Nephron (organoid): ENCODE data around the gene NADK.
A peak's percentile ranks its signal among the peaks of the same experiment; 100 is the strongest.

Experiments used
- H3K27ac Mint-ChIP-seq, 3 experiments: 2 replicates each; pipeline ENCODE4 v1.8.0; 2020; ENCODE audit warnings: mixed read lengths in 3 of 3, mild to moderate bottlenecking in 2 of 3, moderate library complexity in 1 of 3
- H3K27me3 Mint-ChIP-seq: 2 replicates; pipeline ENCODE4 v1.8.0; 2021; ENCODE audit warnings: low read depth, mild to moderate bottlenecking, moderate library complexity, mixed read lengths
- H3K36me3 Mint-ChIP-seq: 2 replicates; pipeline ENCODE4 v1.8.0; 2020; ENCODE audit warnings: low read depth, mixed read lengths
- H3K4me1 Mint-ChIP-seq: 2 replicates; pipeline ENCODE4 v1.8.0; 2020; ENCODE audit warnings: mixed read lengths
- H3K4me3 Mint-ChIP-seq, 3 experiments: 2 replicates each; pipeline ENCODE4 v1.8.0; 2020; ENCODE audit warnings: mild to moderate bottlenecking in 3 of 3, mixed read lengths in 3 of 3, moderate library complexity in 2 of 3
- H3K9me3 Mint-ChIP-seq: 2 replicates; pipeline ENCODE4 v1.8.0; 2020; ENCODE audit warnings: mixed read lengths
- CTCF ChIP-seq, 3 experiments: fragments of 200-600 bp; sonication (generic); IDR thresholded peaks; one replicate each; pipeline ENCODE4 v1.5.0; 2021; ENCODE audit warnings: antibody characterized with exemption in 3 of 3; ENCODE audit not compliant: unreplicated experiment in 3 of 3

NADK gene

GRCh38 chr1:1779320-1779675 is 1.0 kb upstream of the NADK start:
- TF ChIP-seq CTCF (IDR thresholded peaks at IDR 0.05; ENCODE audit: unreplicated experiment in 3 of 3), result no peak
- Mint-ChIP-seq H3K27ac (peak overlapping the region; percentile 31 to 94 (median 77)), H3K27me3 (no peaks in the 10 kb centered on the region), H3K4me1 (peaks cover 34% of the 10 kb centered on the region), H3K36me3 (peaks cover 15% of the 10 kb centered on the region), H3K4me3 (peak overlapping the region; percentile 83 to 91 (median 91)), H3K9me3 (no peaks in the 10 kb centered on the region)

GRCh38 chr1:1778663-1779319 is 521 bp upstream of the NADK start:
- TF ChIP-seq CTCF (IDR thresholded peaks at IDR 0.05; ENCODE audit: unreplicated experiment in 3 of 3), result peak in 1 of 3 experiments; percentile 7
- peak overlapping the region; percentile 83 to 91 (median 91) for H3K4me3 Mint-ChIP-seq
- H3K27me3 Mint-ChIP-seq, result no peaks in the 10 kb centered on the region
- peak overlapping the region in 1 of 3 experiments; percentile 77 for H3K27ac Mint-ChIP-seq
- H3K36me3 Mint-ChIP-seq, result peaks cover 15% of the 10 kb centered on the region
- peaks cover 34% of the 10 kb centered on the region for H3K4me1 Mint-ChIP-seq
- no peaks in the 10 kb centered on the region for H3K9me3 Mint-ChIP-seq

- Mint-ChIP-seq H3K27ac (peak overlapping the region; percentile 77 to 92 (median 91)), H3K4me3 (peak overlapping the region; percentile 86 to 96 (median 88)), H3K4me1 (peaks cover 34% of the 10 kb centered on the region), H3K36me3 (peaks cover 14% of the 10 kb centered on the region), H3K9me3 (no peaks in the 10 kb centered on the region), H3K27me3 (no peaks in the 10 kb centered on the region)
- TF ChIP-seq CTCF (IDR thresholded peaks at IDR 0.05; ENCODE audit: unreplicated experiment in 3 of 3), result no peak
Observed at GRCh38 chr1:1777583-1777899, 729 bp downstream of the NADK start.

GRCh38 chr1:1776672-1777582 is 1.3 kb downstream of the NADK start:
- H3K9me3 Mint-ChIP-seq, result peaks cover 3% of the 10 kb centered on the region
- H3K4me3 Mint-ChIP-seq, result peak overlapping the region; percentile 86 to 96 (median 88)
- peaks cover 20% of the 10 kb centered on the region for H3K36me3 Mint-ChIP-seq
- no peaks in the 10 kb centered on the region for H3K27me3 Mint-ChIP-seq
- H3K4me1 Mint-ChIP-seq, result peaks cover 34% of the 10 kb centered on the region
- no peak for TF ChIP-seq CTCF (IDR thresholded peaks at IDR 0.05; ENCODE audit: unreplicated experiment in 3 of 3)
- H3K27ac Mint-ChIP-seq, result peak overlapping the region; percentile 77 to 92 (median 91)

- Mint-ChIP-seq H3K4me1 (peaks cover 29% of the 10 kb centered on the region), H3K27me3 (no peaks in the 10 kb centered on the region), H3K4me3 (peak overlapping the region; percentile 56 to 88 (median 66)), H3K27ac (peak overlapping the region in 1 of 3 experiments; percentile 4), H3K9me3 (peaks cover 8% of the 10 kb centered on the region), H3K36me3 (peaks cover 31% of the 10 kb centered on the region)
- no peak for TF ChIP-seq CTCF (IDR thresholded peaks at IDR 0.05; ENCODE audit: unreplicated experiment in 3 of 3)
Observed at GRCh38 chr1:1775327-1776226, 2.7 kb downstream of the NADK start.
